ENCODE measurements around the gene BLOC1S5. TPM values are rescaled to one million over a fixed set of nuclear protein-coding genes. Genes with fewer than 3 reads are reported as not detected.
"Not testable (repeated sequence)": the region's sequence is repeated elsewhere in the genome, so short reads cannot be mapped to it uniquely, and the experiment has no call there.

BLOC1S5 gene
- total and polyA plus RNA-seq, 12 donors: 5.3 to 27.7 (median 15.0) TPM

- TF ChIP-seq CTCF (IDR thresholded peaks at IDR 0.05): no peak
- TF ChIP-seq POLR2A (IDR thresholded peaks at IDR 0.05): no peak
- H3K27ac ChIP-seq: no peak overlapping the region
- H3K4me3 ChIP-seq: no peak overlapping the region
- no peak for DNase-seq
- H3K9me3 ChIP-seq (replicated peaks in 1 of 3): no peaks in the 10 kb centered on the region
- 91 to 97% (median 92%) methylated on average over 9 of the region's 9 CpGs for WGBS, 4 donors
- H3K27me3 ChIP-seq: no peaks in the 10 kb centered on the region
- intact Hi-C loops (cut with DNase I): no loop called here
- no peaks in the 10 kb centered on the region for H3K36me3 ChIP-seq (replicated peaks in 1 of 2)
- H3K4me1 ChIP-seq (replicated peaks in 1 of 2): no peaks in the 10 kb centered on the region
These were observed 22.1 kb downstream of the BLOC1S5 start for GRCh38 chr6:8041913-8042583.

- H3K9me3 ChIP-seq (replicated peaks in 1 of 3); DNase-seq; H3K36me3 ChIP-seq (replicated peaks in 1 of 2); H3K27ac ChIP-seq; intact Hi-C loops (cut with DNase I); H3K4me3 ChIP-seq; H3K4me1 ChIP-seq (replicated peaks in 1 of 2); H3K27me3 ChIP-seq: not testable (repeated sequence)
- WGBS, 4 donors: 91 to 100% (median 95%) methylated on average over 3 of the region's 3 CpGs
These were observed 30.1 kb downstream of the BLOC1S5 start for GRCh38 chr6:8034107-8034506.

DNA sequence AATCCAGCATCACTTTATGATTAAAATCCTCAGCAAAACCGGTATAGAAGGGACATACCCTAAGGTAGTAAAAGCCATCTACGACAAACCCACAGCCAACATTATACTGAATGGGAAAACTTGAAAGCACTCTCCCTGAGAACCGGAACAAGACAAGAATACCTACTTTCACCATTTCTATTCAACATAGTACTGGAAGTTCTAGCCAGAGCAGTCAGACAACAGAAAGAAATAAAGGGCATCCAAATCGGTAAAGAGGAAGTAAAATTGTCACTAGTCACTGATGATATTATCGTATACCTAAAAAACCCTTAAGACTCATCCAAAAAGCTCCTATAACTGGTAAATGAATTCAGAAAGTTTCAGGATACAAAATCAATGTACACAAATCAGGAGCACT, 33.3 kb downstream of the BLOC1S5 start:
- Histone ChIP-seq H3K36me3 (replicated peaks in 1 of 2) (no peaks in the 10 kb centered on the region), H3K4me1 (replicated peaks in 1 of 2) (peaks cover 0 to 12% of the 10 kb centered on the region in 2 donors), H3K27ac (no peak overlapping the region), H3K27me3 (no peaks in the 10 kb centered on the region), H3K9me3 (replicated peaks in 1 of 3) (no peaks in the 10 kb centered on the region), H3K4me3 (no peak overlapping the region)
- no peak for DNase-seq
- no peak for TF ChIP-seq CTCF (IDR thresholded peaks at IDR 0.05)
- TF ChIP-seq POLR2A (IDR thresholded peaks at IDR 0.05): no peak
- intact Hi-C loops (cut with DNase I): no loop called here
- 94 to 95% (median 94%) methylated on average over 5 of the region's 5 CpGs for WGBS, 4 donors

- no peak for DNase-seq
- H3K9me3 ChIP-seq (replicated peaks in 1 of 3): no peaks in the 10 kb centered on the region
- intact Hi-C loops (cut with DNase I): no loop called here
- TF ChIP-seq CTCF (IDR thresholded peaks at IDR 0.05) (no peak), POLR2A (IDR thresholded peaks at IDR 0.05) (no peak)
- H3K4me1 ChIP-seq (replicated peaks in 1 of 2): peaks cover 0 to 19% of the 10 kb centered on the region in 2 donors
- no peak overlapping the region for H3K27ac ChIP-seq
- H3K27me3 ChIP-seq: no peaks in the 10 kb centered on the region
- no peak overlapping the region for H3K4me3 ChIP-seq
- 40 to 65% (median 50%) methylated on average over 6 of the region's 6 CpGs for WGBS, 4 donors
- no peaks in the 10 kb centered on the region for H3K36me3 ChIP-seq (replicated peaks in 1 of 2)
These were observed 34.8 kb downstream of the BLOC1S5 start for GRCh38 chr6:8029243-8029870.

Measured in adrenal gland (tissue), 12 donors.